Activated CD4-positive, alpha-beta T cell treated with anti-CD3 and anti-CD28 coated beads for 1 hour (primary cell): ENCODE results near the gene PTBP2.
"Not testable (repeated sequence)": the region's sequence is repeated elsewhere in the genome, so short reads cannot be mapped to it uniquely, and the experiment has no call there.

Experiments
- DNase-seq: peaks from one replicate; pipeline ENCODE4 v3.0.0-alpha.2; 2020

Gene PTBP2

DNA sequence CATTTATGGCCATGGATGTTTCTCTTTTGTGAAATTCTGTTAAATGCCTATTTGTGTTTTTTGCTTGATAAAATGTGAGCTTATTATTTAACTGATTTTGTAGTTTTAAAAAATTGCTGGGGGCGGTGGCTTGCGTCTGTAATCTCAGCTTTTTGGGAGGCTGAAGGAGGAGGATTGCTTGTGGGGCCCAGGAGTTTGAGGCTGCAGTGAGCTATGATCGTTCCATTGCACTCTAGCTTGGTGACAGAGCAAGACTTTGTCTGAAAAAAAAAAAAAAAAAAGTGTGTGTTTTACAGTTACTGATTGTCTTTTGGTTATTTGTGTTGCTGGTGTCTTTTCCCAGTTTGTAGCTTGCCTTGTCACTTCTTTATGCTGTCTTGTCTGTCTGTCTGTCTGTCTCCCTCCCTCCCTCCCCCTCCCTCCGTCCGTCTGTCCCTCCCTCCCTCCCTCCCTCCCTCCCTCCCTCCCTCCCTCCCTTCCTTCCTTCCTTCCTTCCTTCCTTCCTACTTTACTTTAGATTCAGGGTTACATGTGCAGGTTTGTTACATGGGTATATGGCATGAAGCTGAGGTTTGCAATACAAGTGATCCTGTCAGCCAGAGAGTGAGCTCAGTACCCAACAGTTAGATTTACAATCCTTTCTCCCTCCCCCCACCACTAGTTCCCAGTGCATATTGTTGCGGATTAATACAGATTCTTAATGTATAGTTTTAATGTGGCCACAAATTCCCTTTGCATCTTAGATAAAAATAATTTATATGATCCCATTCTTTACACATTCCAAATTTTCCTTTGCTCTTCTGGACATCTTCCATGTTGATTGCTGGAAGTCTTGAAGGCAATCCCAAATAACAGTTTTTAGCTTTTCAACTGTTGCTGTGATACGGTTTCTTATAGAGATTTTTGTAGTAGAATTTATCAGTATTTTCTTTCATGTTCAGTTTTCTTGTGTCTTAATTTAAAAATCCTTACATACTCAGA is 25.1 kb downstream of the PTBP2 start:
- no peak for DNase-seq

DNA sequence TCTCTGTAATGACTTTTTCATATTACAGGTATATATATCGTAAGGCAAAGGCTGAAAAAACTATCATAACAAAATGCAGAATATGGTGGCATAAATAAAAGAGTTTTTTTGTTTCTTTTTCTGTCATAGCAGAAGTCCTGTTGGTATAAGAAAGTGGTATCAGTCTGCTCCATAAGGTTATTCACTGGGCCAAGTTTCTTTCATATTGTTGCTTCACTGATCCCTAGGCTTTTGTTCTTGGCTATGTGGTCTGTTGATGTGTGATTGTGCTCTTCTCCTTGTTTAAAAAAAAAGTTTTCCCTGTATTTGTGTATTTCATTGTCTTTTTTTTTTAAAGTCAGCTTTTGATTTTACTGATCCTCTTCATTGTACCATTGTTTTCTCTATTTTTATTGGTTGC is 26.0 kb downstream of the PTBP2 start:
- no peak for DNase-seq

DNA sequence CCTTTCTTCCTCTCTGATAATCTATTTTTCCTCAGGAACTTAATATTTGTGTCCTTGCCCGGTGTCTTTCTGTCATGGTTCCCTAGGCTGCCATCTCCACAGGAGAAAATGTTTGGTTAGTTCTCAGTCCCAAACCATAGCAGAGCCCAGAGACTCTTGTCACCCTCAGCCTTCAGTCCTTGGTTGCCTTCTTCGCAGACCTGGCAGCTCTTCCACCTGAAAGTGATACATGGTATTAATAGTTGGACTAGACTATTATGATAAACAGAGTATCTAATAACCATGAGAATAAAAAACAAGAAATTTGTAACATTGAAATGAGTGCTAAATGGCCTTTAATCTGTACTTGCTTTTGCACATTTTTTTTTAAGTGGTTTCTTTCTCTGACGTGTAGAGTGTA is 26.5 kb downstream of the PTBP2 start:
- DNase-seq, result no peak

DNA sequence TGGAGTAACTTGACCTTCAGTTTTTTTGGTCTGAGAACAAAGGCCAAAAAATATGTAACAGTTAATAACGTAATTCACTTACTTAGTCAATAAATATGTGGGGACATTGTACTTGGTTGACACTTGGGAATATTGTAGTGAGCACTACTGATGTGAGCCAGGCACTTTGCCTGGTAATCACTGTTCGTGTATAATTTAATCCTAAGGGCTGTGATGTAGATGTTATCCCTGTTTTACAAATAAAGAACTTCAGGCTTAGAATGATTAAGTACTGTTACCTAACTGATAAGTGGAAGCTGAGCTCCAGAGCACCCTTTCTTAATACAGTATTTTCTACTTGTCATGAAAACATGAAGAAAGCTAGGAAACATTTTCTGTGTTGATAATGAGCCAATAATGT is 28.0 kb downstream of the PTBP2 start:
- no peak for DNase-seq

DNA sequence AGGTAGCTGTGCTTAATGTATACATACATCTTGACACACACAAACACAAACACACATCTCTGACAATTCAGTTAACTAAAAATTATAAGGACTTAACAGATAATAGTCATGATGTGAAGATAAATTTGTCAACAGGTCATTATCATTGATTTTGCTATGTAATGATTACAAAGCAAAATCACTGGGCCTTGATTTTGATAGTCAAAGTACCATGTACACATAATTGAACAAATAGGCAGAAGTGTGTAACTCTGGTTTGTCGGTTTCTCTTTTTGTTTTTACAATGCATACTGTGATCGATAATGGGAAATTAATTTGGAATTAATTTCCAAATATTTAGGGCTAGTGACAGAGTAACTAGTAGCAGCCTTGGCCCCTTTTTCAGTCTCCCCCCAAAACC is 30.8 kb downstream of the PTBP2 start:
- no peak for DNase-seq

DNA sequence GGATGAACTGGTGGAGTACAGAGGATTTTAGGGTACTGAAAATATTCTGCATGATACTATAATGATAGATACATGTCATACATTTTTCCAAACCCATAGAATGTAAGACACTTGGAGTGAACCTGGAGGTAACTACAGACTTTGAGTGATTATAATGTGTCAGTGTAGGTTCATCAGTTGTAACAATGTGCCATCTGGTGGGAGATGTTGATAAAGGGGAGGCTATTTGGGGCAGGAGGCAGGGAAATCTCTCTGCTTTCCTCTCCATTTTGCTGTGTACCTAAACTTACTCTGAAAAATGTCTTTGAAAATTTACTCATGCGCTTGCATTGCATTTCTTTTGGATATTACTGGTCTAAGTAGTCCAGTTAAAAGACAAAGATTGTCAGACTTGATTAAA is 35.2 kb downstream of the PTBP2 start:
- DNase-seq, result no peak

DNA sequence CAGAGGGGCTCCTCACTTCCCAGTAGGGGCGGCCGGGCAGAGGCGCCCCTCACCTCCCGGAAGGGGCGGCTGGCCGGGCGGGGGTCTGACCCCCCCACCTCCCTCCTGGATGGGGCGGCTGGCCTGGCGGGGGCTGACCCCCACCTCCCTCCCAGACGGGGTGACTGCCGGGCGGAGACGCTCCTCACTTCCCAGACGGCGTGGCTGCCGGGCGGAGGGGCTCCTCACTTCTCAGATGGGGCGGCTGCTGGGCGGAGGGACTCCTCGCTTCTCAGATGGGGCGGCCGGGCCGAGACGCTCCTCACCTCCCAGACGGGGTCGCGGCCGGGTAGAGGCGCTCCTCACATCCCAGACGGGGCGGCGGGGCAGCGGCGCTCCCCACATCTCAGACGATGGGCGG is 41.0 kb downstream of the PTBP2 start:
- DNase-seq, result not testable (repeated sequence)

DNA sequence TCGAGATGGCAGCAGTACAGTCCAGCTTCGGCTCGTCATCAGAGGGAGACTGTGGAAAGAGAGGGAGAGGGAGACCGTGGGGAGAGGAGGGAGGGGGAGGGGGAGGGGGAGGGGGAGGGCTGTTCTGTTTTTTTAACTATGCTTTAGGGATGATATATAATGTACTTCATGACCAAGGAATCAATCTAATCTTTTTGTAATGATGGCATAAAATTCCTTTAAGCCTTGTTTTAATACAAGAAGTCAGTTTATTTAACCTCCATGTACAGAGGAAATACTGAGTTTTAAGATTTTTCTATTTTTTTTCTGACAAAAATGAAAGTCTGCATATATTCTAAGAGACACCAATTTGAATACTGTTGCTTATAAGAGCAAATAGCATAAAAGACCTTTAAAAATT is 41.9 kb downstream of the PTBP2 start:
- DNase-seq, result no peak

DNA sequence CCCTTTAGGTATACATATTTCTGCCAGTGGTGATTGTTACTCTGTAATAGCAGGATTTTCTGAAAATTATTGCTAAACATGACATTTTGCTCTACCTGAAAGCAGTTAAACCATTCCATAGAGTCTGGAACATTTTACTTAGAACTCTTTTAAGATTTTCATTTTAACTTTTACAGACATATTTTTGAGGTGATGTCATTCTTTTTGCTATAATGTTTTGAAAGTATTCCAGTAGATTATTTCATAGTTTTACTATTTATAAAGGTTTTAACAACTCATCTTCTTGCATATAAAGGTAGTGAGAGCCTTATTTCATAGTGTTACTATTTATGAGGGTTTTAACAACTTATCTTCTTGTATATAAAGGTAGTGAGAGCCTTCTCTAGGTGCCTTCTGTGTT is 42.9 kb downstream of the PTBP2 start:
- no peak for DNase-seq

DNA sequence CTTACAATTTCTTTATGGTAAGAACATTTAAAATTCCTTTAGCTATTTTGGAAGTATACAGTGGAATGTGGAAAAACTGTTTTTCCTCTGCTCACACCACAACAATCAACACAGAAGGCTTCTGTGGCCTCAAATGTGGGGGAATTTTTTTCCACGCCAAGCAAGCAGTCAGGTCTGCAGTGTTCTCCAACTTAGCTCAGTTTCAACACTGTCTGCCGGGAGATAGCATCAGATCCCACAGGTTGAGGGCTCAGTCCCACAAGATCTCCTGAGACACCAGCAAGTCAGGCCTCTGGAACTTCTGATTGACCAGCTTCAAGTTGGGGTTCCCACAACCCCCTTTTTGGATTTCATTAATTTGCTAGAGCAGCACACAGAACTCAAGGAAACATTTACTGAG is 50.3 kb downstream of the PTBP2 start:
- DNase-seq, result no peak

DNA sequence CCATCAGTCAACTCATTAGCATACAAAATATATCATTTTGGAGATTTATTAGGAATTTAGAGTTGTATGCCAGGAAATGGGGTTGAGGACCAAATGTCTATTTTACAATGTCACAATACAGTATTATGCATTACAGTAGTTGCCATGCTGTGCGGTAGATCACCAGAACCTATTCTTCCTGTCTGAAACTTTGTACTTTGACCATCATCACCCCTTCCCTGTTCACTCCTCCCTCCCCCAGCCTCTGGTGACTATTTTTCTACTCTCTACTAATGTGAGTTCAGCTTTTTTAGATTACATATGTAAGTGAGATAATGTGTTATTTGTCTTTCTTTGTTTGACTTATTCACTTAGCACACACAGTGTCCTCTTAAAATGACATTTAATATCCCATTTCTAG is 50.8 kb downstream of the PTBP2 start:
- no peak for DNase-seq

DNA sequence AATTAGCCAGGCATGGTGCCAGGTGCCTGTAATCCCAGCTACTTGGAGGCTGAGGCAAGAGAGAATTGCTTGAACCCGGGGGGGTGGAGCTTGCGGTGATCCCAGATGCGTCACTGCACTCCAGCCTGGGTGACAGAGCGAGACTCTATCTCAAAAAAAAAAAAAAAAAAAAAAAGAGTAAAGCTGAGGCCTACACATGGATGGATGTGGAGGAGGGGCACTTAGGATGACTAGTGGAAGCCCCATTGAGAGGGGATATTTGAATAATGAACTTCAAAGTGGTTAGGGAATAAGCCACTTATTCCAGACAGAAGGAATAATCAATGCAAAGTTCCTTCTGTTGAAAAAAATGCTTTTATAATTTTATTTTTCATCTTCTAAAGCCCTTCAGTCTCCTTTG is 51.4 kb downstream of the PTBP2 start:
- DNase-seq, result no peak

DNA sequence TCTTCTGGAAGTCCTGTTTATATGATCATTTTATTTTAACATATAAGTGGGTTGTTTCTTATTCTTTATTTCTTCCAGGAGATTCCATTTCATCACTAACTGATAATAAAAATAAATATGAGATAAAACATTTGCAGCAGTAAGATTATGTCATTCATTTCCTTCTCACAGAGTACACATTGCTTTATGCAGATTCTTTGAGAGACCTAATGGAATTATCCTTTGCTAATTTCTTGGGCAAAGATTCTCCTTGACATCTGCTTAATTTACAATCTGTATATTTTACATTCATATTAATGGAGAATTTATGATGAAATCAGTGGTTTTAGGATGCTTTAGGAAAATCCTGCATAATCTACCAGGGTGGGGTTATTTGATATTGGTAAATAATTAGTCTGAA is 60.6 kb downstream of the PTBP2 start:
- DNase-seq, result no peak

DNA sequence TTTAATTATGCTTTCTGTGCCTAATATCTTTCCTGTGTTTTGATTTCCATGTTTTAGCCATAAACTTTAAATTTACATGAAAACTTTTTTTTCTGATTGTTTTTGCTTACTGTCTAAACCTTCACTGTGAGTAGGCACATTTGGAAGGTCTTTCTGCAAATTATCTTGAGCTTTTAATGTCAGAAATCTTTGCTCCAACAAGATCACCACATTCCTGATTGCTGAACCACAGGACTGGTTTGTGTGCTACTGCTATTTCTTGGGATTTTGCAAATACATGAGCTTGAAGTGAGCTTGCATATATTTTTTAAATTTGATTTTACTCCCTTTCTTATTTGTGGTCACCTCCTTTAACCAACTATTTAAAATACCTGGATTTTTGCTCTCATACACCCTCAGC is 61.3 kb downstream of the PTBP2 start:
- no peak for DNase-seq

DNA sequence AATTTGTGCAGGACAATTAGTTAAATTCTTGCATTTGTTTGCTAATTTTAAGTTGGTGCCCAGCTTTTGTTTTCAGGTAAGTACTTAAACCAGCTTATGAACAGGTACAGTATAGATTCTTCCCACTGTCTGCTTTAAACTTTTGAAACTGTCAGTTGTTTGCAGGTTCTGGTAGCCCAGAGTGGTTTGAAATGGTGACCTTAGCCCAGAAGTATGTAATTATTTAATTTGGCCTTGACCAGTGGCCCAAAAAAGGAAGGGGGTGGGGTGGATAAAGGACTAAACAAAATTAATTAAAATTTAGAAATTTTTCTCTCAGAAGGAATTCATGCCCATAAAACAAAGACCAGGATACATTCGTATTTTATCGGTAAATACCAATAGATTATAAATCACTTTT is 69.0 kb downstream of the PTBP2 start:
- DNase-seq, result no peak

DNA sequence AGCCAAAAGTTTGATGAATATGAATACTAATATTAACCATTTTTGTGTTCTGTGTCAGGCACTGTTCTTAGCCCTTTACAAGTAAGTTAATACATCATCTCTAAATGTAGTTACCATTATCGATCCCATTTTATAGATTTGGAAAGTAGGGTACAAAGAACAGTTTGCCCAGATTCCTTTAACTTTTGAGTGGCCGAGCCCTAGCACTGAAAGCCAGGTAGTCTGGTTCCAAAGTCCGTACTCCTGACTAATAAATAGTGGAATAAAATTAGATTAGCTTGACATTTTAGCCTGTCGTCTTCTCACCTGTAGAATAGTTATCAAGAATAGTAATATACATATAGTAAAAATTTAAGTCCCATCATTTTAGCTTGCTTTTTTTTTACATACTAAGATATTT is 70.6 kb downstream of the PTBP2 start:
- no peak for DNase-seq

DNA sequence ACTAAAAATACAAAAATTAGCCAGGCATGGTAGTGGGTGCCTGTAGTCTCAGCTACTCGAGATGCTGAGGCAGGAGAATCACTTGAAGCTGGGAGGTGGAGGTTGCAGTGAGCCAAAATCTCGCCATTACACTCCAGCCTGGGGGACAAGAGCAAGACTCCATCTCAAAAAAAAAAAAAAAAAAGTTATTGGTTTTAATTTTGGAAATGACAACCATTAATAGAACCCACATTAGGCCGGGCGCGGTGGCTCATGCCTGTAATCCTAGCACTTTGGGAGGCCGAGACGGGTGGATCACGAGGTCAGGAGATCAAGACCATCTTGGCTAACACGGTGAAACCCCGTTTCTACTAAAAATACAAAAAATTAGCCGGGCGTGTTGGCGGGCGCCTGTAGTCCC is 80.1 kb downstream of the PTBP2 start:
- not testable (repeated sequence) for DNase-seq

DNA sequence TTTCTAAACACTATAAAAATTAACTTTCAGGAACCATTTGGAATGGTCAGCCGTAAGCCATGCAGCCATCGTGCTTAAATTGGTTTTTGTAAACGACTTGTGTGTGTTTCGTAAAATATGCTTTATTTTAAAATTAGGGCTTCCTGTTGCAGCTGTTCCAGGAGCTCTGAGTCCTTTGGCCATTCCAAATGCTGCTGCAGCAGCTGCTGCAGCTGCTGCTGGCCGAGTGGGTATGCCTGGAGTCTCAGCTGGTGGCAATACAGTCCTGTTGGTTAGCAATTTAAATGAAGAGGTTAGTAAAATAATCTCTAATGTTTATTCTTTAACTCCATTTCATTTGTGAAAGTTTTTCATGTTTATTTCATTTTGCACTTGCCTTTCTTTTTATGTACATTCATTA is 83.1 kb downstream of the PTBP2 start:
- no peak for DNase-seq

DNA sequence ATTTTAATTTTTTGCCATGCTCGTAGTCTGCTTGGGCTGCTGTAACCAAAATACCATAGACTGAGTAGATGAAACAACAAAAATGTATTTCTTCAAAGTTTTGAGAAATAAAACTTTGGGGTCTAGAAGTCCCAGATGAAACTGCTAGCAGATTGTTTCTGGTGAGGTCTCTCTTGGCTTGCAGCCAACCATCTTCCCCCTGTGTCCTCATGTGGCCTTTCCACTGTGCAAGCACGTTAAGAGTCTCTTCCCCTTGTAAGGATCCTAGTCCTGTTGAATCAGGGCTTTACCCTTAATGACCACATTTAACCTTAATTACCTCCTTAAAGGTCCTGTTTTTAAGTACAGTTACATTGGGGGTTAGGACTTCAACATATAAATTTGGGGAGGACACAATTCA is 86.6 kb downstream of the PTBP2 start:
- DNase-seq, result no peak

DNA sequence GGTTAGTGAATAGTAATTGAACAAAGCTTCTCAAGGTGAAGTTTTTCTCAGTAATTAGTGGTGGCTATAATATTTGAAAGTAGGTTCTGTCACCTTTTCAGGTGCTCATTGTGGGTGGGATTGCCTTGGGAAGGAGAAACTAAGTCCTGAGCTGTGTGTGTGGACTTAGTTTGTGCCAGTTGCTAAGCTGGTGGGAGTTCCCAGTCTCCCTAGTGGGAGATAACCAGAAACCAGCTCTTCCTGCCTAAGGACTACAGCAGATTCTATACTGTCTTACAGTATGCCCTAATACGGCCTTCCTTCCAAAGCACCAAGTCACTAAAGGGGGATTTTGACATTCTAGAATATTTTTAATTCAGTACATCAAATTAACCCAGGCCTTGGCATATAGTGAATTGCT is 94.3 kb downstream of the PTBP2 start:
- no peak for DNase-seq

DNA sequence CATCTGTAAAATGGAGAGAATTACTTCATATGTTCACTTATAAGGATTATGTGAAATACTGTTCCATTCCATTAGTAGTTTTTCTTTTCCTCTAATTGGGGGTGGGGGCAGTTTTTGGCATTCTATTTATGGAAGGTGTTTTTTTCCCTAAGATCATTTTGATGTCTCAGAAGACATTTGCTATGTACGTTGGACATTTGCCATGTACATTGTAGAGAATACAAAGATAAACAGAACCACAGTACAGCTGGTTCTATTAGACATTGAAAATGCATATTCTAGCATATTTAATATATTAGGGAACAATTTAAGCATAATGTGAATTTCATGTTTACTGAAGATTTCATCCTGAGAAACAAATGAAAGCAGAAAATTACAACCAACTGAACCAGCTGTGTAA is 98.5 kb downstream of the PTBP2 start:
- no peak for DNase-seq

DNA sequence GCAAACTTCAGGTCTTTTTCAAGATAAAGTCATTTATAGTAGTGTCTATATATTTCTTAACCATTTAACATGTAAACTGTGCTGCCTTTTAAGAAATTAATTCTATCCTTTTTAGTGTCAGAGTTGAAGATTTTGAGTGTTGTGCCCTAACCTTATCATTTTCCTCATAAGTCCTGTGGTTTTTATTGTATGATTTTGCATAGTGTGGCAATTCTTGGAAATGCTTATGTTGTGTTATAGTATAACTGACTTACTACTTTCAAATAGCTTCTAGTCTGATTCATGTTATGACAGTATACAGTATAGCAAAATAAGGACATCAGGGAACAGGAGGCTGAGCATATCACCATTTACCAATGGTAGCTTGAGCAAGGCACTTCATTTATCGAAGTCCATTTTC is 99.1 kb downstream of the PTBP2 start:
- no peak for DNase-seq

DNA sequence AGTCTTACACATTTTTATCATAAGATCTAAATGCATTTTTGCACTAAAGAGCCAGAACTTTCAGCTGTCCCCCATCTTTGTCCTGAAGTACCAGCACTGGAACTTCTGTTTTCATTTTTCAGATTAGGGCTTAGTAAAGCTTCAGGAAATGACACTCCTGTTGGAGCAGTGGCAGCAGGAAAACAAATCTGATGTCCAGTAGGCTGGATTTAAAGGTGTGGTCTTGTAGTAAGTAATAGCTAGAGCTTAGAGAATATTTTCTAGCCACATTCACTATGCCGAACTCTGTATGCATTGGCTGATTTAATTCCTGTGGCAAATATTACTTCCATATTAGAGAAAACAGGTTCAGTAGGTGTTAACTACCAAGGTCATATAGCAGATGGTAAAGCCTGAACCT is 103.6 kb downstream of the PTBP2 start:
- no peak for DNase-seq

DNA sequence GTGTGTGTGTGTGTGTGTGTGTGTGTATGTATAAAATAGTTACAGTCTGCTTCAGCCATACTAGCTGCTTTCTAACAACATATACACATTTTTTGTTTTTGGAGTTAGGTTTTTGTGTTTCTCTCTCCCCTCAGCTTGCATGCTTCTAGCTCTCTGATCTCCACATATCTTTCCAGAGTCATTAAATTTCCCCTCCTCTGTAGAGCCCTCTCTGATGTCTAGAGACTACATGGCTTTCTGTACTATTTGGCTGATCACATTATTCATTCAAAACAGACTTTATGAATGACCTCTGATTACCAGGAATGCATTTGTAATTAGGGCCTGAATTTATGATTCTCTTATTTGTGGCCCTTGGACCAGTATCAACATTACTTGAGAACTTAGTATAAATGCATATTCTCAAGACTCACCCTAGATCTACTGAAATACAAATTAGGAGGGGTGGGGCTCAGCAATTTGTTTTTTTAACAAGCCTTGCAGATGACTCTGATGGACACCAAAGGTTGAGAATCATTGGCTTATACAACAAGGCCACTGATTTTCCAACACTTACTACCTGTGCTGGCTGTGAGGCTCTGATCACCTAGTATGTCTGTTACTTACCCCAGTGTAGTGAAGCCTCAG is 104.5 kb downstream of the PTBP2 start:
- no peak for DNase-seq

DNA sequence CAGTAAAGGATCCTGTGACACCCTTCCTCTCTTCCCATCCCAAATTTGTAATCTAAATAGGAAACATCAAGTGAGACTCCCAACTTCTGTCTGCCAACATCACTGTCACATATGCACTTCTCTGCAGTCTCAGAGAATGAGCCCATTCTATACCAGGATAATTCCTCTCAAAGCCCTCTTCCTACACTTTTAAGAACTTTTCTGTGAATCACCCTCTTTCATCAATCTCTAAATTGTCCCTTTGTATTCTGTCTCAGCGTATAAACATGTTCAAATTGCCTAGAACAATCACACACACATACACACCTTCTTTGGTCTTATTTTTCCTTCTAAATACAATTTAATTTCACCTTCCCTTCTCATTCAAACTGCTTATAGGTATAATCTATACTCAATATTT is 111.8 kb downstream of the PTBP2 start:
- DNase-seq, result no peak
